OCI-LY7 (cell line): ENCODE measurements around the gene HIF3A. TPM values are rescaled to one million over a fixed set of nuclear protein-coding genes. Genes with fewer than 3 reads are reported as not detected.
A peak's percentile ranks its signal among the peaks of the same experiment; 100 is the strongest.

Experiments
- BruUV-seq: library from RNA; stranded (reverse); fragments of 400-500 nt; replicated peaks from 2 replicates; lab custom pipeline; 2021; lab: Mats Ljungman, UMichigan
- CTCF ChIA-PET: fragments of 300-600 bp; sonication (Branson Sonifier 250); formaldehyde crosslinking; loops from one replicate; lab custom pipeline; 2022; ENCODE audit warnings: antibody characterized with exemption; ENCODE audit not compliant: unreplicated experiment; lab: Charles Lee
- POLR2A ChIA-PET: fragments of 300-600 bp; sonication (Branson Sonifier 250); formaldehyde crosslinking; loops from one replicate; lab custom pipeline; 2022; ENCODE audit warnings: antibody characterized with exemption; lab: Charles Lee
- DNase-seq: peaks from one replicate; pipeline ENCODE4 v3.0.0-alpha.2; 2015; ENCODE audit warnings: low spot score
- H2AFZ ChIP-seq: fragments of 200-600 bp; sonication (generic), shearing (Covaris generic); 2 replicates; pipeline ENCODE4 v1.6.1; 2014; ENCODE audit warnings: mild to moderate bottlenecking, antibody characterized with exemption, low read length, moderate library complexity
- H3K27ac ChIP-seq: fragments of 200-600 bp; sonication (generic); 2 replicates; pipeline ENCODE4 v1.5.1; 2014; ENCODE audit warnings: mixed run types, low read depth, mild to moderate bottlenecking, moderate library complexity, low read length, inconsistent platforms; ENCODE audit not compliant: poor library complexity, severe bottlenecking
- H3K36me3 ChIP-seq: fragments of 200-600 bp; sonication (generic); 2 replicates; pipeline ENCODE4 v1.6.1; 2014; ENCODE audit warnings: mild to moderate bottlenecking, antibody characterized with exemption, low read length, moderate library complexity, mixed read lengths; ENCODE audit not compliant: insufficient read depth
- H3K4me1 ChIP-seq: fragments of 200-600 bp; sonication (generic); 2 replicates; pipeline ENCODE4 v1.5.1; 2014; ENCODE audit warnings: mild to moderate bottlenecking, low read length; ENCODE audit not compliant: insufficient read depth, poor library complexity, severe bottlenecking
- H3K4me2 ChIP-seq: fragments of 200-600 bp; sonication (generic); 2 replicates; pipeline ENCODE4 v1.6.1; 2014; ENCODE audit warnings: mild to moderate bottlenecking, low read length
- H3K4me3 ChIP-seq: fragments of 200-600 bp; sonication (generic); 2 replicates; pipeline ENCODE4 v1.5.1; 2014; ENCODE audit warnings: mild to moderate bottlenecking, low read depth, low read length; ENCODE audit not compliant: poor library complexity, severe bottlenecking
- H3K79me2 ChIP-seq: fragments of 200-600 bp; sonication (generic); 2 replicates; pipeline ENCODE4 v1.6.1; 2016; ENCODE audit warnings: low read depth, mild to moderate bottlenecking, low read length, moderate library complexity, mixed read lengths; ENCODE audit not compliant: insufficient read depth
- H3K9me2 ChIP-seq: fragments of 200-600 bp; sonication (generic); 2 replicates; pipeline ENCODE4 v1.6.1; 2016; ENCODE audit warnings: mild to moderate bottlenecking, low read length, mixed read lengths; ENCODE audit not compliant: insufficient read depth
- H3K9me3 ChIP-seq: fragments of 200-600 bp; sonication (generic); 2 replicates; pipeline ENCODE4 v1.6.1; 2014; ENCODE audit warnings: mild to moderate bottlenecking, mixed run types, low read length, mixed read lengths
- H4K20me1 ChIP-seq: fragments of 200-600 bp; sonication (generic); 2 replicates; pipeline ENCODE4 v1.6.1; 2014; ENCODE audit warnings: mild to moderate bottlenecking, antibody characterized with exemption, low read length, moderate library complexity, mixed read lengths; ENCODE audit not compliant: insufficient read depth
- EZH2phosphoT487 ChIP-seq: fragments of 200-600 bp; sonication (generic); IDR thresholded peaks from 2 replicates; pipeline ENCODE4 v1.6.1; 2018; ENCODE audit warnings: low read depth, borderline replicate concordance, mild to moderate bottlenecking, mixed run types, antibody characterized with exemption, low read length, moderate library complexity, mixed read lengths
- intact Hi-C: fragments of 100-400 bp; cut with micrococcal nuclease; formaldehyde crosslinking; loops from one replicate; pipeline ENCODE4 v1.10.0; 2022; ENCODE audit not compliant: unreplicated experiment
- total RNA-seq, 2 experiments: library from RNA; depleted of rRNA in 1 of 2; stranded (reverse); fragments of >200 nt in 1 of 2; shearing (Covaris generic) in 1 of 2; gene quantifications; 2 replicates each; pipeline ENCODE4 v1.2.3, GENCODE V29; 2014 to 2022
- TF ChIP-seq, protein P1 (sequence below): fragments of 200-600 bp; sonication (generic); conservative IDR thresholded peaks from 2 replicates; pipeline ENCODE4 v1.5.1; 2014; ENCODE audit warnings: mild to moderate bottlenecking, antibody characterized with exemption, low read length, moderate library complexity, mixed read lengths

HIF3A gene
- total RNA-seq, 2 experiments from 2014 or later, result not detected

DNA sequence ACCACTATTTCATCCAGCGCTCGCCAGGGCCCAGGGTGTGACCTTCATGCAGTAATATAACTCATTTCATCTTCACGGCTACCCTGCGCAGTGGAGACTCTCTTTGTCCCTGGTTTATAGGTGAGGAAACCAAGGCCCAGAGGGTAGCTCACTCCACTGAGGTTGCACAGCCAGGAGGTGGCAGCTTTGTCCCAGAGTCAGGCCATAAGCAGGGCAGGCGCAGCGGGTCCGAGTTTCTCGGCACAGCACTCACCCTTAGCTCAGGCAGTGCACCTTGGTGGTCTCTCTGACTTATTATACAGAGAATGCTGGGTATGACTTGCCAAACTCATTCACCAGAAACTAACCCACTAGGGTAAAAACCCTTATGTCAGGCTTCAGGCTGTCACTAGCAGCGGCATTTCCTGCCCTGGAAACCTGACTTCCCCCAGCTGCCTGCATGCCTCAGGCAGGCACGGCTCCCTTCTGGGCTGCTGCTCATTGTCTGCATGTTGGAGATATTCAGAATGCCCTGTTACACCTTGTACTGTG lies 74.6 kb downstream of the HIF3A start:
- no peak for TF ChIP-seq EZH2phosphoT487
- TF ChIP-seq, protein P1, sequence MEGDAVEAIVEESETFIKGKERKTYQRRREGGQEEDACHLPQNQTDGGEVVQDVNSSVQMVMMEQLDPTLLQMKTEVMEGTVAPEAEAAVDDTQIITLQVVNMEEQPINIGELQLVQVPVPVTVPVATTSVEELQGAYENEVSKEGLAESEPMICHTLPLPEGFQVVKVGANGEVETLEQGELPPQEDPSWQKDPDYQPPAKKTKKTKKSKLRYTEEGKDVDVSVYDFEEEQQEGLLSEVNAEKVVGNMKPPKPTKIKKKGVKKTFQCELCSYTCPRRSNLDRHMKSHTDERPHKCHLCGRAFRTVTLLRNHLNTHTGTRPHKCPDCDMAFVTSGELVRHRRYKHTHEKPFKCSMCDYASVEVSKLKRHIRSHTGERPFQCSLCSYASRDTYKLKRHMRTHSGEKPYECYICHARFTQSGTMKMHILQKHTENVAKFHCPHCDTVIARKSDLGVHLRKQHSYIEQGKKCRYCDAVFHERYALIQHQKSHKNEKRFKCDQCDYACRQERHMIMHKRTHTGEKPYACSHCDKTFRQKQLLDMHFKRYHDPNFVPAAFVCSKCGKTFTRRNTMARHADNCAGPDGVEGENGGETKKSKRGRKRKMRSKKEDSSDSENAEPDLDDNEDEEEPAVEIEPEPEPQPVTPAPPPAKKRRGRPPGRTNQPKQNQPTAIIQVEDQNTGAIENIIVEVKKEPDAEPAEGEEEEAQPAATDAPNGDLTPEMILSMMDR, result 0 out of 2 replicates have a peak, but pooled peaks have one; percentile 24
- H3K9me3 ChIP-seq, result no peaks in the 10 kb centered on the region
- no peak overlapping the region for H3K4me3 ChIP-seq
- H3K79me2 ChIP-seq, result peaks cover 41% of the 10 kb centered on the region; the same call in 1 of the 2 replicates
- H3K4me1 ChIP-seq, result no peaks in the 10 kb centered on the region
- CTCF ChIA-PET, result no interaction called here
- H3K36me3 ChIP-seq, result peaks cover 77% of the 10 kb centered on the region
- intact Hi-C loops, result no loop called here
- peaks cover 11% of the 10 kb centered on the region for H4K20me1 ChIP-seq
- POLR2A ChIA-PET, result no interaction called here
- no peak for DNase-seq
- no peak overlapping the region for H3K4me2 ChIP-seq
- H3K27ac ChIP-seq, result no peak overlapping the region
- BruUV-seq, result no TSS peak
- no peak overlapping the region for H2AFZ ChIP-seq
- H3K9me2 ChIP-seq, result no peaks in the 10 kb centered on the region

DNA sequence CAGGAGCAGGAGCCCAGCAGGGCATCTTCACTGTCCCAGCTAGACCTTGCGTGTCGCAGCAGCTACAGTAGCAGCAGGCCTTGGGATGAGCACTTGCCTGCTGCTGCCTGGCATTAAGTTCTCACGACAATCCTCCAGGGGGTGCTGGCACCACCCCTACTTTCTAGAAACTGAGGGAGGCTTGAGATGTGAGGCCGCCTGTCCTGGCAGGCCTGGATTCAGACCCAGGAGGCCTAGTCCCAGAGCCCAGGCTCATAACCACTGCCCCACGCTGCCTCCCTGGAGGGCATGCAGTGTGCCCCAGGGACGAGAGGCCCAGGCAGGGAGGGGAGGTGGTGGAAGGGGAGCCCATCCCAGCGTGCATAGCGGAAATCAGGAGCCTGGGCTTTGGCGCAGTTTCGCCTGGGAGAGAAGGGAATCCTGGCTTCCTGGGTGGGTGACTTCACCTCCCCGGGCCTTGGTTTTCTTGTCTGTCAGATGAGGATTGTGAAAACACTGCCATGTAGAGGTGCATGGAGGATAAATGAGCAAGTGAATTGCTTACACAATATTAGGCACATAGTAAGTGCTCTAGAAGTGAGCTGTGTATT lies 76.2 kb downstream of the HIF3A start:
- peaks cover 77% of the 10 kb centered on the region for H3K36me3 ChIP-seq
- POLR2A ChIA-PET, result no interaction called here

More for the DNA sequence above, 76.2 kb downstream of the HIF3A start:
- H3K9me2 ChIP-seq, result no peaks in the 10 kb centered on the region
- H3K9me3 ChIP-seq, result no peaks in the 10 kb centered on the region
- H2AFZ ChIP-seq, result no peak overlapping the region
- CTCF ChIA-PET, result no interaction called here
- peaks cover 26% of the 10 kb centered on the region; the same call in 1 of the 2 replicates for H3K79me2 ChIP-seq
- no peaks in the 10 kb centered on the region for H4K20me1 ChIP-seq
- H3K4me3 ChIP-seq, result no peak overlapping the region
- TF ChIP-seq EZH2phosphoT487, result no peak
- TF ChIP-seq, protein P1, result peak; percentile 54
- no peak for DNase-seq
- no peak overlapping the region for H3K27ac ChIP-seq
- H3K4me1 ChIP-seq, result no peaks in the 10 kb centered on the region
- H3K4me2 ChIP-seq, result no peak overlapping the region
- BruUV-seq, result no TSS peak
- intact Hi-C loops, result no loop called here
